GM19372 (cell line): ENCODE results near the gene RAB11FIP3.

Experiments used
- ATAC-seq: cut with Tn5 transposase; IDR thresholded peaks from one replicate; pipeline ENCODE4 v1.9.1; 2021; ENCODE audit warnings: mild to moderate bottlenecking, low read depth, moderate library complexity; ENCODE audit not compliant: unreplicated experiment

RAB11FIP3 gene

DNA sequence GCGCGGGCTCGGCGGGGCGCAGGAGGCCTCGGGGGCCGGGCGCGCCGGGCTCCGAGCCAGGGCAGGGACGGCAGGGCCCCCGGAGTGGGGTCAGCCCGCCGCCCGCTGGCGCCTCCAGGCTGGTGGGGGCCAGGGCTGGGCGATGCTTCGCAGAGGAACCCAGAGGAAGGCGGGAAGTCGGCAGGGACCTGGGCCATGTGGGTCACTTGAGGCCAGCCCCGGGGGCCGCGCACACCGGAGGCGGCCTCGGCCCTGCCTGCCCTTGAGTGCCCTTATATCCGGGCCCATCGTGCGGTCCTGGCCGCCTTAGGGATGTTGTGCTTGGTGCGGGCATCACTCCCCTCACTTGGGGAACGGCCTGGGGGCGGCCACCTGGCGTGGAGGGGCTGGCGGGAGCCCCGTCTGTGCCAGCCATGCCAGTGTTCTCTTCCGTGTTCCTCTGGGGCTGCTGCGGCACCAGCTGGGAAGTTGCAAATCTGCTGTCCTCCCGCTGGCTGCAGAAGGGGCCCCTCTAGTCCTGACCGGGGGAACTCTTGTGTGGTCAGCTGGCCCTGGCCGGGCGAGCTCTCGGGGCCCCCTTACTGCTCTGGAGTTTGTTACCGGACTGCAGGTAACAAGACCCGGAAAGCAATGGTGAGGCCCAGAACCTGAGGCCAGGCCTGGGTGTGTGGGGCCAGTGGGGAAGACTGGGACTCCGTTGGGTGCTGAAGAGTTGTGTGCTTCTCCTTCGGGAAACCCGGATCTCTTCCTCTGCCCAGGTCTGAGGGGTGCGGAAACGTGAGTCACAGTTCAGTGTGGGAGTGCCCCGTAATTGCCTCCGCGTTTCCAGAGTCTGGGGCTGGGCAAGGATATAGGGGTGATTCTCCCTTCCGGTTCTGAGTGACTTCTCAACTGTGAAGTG is 102.9 kb downstream of the RAB11FIP3 start:
- ATAC-seq: peak; percentile 10

DNA sequence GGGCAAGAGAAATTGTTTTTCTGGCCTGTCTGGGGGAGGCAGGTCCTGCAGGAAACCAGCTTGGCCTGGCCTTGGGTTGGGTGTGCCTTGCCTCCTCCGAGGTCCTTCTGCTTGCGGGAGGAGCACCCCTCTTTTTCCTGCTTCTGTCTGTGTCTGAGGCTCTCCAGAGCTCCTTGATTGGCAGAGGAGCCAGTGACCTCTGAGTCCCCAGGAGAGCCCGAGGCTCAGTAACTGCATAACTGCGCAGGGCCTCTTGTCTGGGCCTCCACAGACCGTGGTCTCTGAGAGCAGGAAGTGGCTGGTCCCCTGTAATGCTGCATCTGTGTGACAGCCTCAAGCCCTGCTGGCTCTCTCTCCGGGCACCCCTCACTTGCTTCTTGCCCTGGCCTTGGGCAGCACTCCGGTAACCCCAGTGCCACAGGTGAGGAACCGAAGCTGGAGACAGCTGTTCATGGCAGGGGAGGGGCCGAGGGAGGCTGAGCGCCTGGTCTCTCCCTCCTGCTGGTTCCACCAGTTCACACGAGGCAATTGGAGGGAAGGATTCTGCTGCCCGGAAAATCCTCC is 103.6 kb downstream of the RAB11FIP3 start:
- ATAC-seq: no peak

DNA sequence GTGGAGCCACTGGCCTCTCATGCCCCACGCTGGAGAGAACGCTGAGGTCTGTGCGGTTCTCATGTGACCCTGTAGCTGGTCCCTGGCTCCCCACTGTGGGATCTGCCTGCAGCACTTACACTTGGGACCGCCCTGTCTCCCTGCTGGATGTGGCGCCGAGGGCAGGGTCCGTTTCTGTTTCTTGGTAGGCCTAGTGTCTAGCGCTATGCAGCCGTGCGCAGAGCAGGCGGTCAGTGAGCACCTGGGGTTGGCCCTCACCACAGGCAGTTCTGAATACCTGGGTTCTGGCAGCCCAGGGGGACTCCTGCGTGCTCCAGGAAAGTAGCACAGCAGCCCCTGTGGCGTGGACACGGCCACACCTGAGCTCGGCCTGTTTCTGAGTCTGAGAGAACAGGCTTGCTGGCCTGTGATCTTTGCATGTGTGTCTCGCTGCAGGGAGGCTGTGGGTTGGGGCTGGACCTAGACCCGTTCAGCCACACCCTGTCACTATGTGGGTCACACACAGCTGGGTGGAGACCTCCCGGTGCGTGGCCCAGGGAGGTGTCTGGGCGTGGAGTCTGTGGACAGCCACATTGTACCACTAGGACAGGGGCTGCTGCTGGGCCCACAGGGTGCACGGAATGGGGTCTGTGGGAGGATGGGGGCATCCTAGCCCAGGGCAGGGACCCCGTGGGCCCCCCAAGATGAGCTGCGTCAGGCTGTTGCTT is 104.8 kb downstream of the RAB11FIP3 start:
- no peak for ATAC-seq

DNA sequence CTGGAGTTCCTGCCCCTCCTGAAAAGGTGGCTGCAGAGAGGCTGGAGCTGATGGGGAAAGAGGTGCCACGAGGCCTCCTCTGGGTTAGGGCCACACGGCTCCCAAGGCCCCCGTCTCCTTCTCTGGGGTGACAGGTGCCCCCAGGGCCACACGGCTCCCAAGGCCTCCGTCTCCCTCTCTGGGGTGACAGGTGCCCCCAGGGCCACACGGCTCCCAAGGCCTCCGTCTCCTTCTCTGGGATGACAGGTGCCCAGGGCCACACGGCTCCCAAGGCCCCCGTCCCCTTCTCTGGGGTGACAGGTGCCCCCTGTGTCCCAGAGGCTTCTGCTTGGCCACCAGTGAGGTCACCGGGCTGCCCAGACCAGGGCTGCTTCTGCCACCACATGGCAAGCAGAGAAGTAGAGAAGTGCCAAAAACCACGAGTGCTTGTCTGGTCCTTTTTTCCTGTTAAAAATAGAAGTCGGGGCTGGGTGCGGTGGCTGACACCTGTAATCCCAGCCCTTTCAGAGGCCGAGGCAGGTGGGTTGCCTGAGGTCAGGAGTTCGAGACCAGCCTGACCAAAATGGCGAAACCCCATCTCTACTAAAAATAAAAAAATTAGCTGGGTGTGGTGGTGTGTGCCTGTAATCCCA is 106.2 kb downstream of the RAB11FIP3 start:
- ATAC-seq: no peak

DNA sequence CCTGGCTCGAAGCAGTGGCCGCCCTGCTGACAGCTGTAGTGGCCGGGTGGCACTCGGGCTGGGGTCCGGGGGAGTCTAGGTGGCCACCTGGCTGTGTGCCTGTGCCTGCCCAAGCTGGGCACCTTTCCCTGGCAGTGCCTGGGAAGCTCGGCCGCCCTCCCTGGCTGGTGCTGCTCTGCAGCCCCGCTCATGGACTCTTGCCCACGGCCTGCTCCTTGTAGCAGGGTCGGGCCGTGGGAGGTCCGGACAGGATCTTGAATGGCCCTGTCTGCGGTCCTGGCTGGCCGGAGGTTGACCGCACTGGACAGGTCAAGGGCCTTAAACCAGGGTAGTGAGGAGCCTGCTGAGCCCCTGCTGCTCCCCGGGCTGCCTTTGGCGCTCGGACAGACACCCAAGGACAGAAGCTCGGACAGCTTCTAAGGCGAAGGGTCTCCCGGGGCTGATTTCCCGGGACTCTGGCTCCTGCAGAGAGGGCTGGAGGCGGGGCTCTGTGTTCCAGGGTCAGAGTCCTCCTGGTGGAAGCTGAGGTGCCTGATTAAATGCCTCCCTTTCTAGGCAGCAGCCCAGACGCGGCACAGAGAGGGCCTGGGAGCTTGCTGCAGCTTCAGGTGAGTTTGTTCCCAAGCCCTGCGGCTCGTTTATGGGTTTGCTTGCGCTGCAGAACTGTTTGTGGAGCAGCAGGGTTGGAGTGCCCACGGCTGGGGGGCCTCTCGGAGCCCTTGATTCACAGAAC is 108.1 kb downstream of the RAB11FIP3 start:
- ATAC-seq: no peak

DNA sequence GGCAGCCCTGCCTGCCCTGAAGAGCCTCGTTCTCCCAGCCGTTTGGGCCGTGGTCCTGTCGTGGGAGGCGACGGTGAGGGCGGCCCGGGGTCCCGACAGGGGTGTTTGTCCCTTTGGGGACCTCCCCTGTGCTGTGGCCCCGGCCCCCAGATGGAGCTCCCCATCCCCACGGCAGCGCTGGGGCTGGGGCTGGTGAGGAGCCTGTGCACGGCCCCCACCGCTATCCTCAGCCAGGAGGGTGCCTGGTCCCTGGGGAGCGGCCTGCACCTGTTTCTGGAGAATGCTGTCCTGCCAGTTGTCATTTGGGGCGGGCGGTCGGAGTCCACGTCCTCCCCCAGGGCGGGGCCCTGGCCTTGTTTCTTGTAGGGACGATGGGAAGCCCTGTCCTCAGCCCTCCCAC is 108.7 kb downstream of the RAB11FIP3 start:
- no peak for ATAC-seq

DNA sequence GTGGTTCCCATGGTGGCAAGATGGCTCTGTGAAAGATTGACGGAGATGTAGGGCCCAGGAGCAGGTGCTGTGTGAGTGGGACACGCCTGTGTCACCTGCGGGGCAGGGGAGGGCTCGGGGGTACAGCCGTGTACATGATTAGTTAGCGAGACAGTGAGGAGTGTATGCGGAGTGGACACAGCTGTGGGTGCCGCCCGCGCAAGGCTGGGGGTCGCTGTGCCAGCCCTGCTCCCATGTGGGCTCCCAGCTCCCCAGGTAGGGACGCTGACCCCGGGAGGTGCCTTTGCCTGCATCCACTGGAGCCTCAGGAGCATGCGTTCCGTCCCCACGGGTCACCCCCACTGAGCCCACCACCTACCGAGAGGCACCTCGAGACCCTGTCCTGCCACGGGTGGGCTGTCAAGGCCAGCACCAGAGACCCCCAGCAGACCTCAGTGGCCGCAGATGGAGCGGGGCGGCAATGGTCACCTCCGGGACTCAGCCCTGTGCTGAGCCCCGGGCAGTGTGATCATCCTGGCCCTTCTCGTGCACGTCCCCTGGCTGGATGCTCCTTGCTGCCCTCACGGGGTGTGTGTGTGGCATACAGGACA is 109.5 kb downstream of the RAB11FIP3 start:
- ATAC-seq: no peak

DNA sequence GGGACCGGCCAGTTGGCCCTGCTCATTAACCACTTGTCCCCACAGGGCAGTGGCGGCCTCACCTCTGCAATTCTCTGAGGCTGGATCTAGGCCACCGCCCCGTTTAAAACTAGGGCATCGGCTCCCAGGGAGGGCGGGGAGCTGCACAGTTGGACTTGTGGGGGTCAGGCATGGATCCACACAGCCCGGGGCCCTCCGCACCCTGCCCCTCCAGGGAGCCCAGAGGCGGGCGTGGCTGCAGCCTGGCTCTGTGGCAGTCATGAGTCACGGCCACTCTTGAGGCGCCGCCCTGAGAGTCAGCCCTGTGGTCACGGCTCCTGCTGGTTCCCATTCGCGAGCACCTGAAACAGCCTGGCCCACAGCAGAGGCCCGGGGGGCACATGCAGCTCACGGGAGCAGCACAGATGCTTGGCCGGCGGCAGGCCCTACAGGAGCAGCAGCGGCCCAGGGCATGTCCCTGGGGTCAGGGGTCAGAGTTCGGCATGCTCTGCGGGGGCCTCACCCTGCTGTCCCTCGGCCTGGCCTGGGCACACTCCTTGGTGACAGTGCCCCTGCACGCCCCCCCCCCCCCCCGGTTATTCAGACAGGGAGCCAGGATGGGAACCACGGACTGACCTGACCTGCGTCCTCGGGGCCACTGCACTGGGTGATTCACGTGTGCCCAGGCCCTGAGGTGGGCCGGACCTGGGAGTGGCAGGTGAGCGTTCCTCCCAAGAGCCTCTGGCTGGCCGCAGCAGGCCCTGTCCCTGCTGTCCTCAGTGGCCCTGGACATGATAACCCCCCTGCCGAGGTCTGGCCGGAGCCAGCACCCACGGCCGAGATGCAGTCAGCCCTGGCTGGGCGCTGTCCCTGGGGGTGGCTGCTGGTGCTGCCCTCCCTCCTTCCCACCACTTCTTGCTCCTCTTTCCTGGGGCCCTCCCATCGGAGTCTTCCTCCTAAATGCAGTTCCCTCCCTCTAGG is 110.3 kb downstream of the RAB11FIP3 start:
- no peak for ATAC-seq

DNA sequence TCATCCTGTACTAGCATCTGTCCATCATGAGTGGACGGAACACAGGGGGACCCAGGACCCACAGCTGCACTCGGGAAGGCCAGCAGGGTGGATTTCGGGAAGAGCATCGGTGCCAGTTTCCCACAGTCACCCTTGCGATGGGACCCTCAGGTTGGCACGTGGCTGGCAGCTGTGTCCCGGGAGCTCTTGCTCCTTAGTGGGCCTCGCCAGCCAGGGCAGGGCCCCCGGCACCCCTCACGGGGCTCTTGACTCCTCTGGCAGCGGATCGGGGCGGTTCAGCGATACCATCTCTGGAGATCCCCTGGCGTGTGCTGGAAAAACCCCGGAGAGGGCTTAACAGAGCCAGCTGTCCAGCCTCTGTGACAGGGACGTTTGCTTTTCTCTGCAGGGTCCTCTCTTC is 111.3 kb downstream of the RAB11FIP3 start:
- no peak for ATAC-seq

DNA sequence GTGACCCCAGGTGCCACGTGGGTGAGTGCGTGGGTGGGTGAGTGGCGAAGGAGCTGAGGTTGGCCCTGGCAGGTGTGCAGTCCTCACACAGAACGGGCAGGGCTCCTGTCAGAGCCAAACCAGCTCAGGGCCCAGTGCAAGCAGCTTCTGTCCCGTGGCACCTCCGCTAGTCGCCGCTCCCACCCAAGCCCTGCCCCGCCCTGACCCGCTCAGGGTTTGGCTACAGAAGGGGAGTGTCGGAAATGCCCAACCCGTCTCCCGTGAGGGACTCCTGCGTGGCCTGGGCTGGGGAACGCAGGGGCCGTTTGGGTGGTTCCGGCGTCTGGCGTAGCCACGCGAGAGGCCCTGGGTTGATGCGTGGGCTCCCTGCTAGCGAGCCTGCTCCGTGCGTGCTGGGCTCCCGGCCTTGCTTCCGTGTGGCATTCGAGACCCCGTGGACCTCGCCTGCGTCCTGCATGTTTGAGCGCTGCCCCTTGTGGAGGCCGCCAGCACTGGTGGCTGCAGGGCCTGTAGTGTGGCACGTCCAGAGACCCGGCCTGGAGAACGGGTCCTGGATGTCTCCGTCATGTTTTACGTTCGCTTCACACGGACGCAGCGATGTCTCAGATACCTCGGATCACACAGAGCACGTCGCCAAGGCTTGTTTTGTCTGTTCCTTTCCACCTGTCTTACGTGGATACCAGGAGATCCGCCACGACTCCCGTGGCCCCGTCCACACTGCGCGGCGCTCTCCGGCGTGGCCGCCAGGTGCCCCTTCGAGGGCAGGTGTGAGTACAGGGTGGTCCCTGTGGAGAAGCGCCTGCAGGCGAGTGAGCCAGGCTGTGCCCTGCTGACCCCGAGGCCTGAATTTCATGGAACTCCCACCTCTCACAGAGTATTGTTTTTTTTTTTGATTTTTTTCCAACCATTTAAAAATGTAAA is 112.2 kb downstream of the RAB11FIP3 start:
- no peak for ATAC-seq

DNA sequence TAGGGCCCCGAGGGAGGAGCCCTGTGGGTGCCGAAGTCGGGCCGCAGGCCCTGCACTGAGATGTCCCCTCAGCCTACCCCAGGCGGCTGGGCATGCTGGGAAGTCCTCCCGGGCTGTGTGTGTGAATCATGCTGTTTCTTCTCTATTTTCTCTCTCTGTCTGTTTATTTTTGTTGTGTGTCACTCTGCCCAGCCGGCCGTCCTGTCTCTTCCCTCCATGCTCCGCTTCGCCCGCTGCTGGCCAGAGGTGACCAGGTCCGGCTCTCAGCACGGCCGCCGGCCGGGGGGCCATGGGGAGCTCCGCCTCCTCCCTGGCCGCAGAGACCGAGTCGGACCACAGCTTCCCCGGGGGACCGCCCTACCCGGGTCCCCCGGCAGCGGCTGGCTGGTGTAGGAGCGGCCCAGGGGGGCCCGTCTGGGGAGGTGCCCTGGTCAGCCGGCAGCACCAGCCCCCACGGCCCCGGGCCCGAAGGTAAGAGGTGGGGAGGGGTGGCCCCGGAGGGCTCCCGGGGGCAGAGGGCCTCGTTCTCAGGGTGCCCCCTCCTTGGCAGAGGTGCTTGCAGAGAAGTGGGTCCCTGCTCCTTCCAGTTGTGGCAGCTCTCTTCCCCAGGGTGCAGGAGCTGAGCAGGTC is 114.6 kb downstream of the RAB11FIP3 start:
- ATAC-seq: no peak

DNA sequence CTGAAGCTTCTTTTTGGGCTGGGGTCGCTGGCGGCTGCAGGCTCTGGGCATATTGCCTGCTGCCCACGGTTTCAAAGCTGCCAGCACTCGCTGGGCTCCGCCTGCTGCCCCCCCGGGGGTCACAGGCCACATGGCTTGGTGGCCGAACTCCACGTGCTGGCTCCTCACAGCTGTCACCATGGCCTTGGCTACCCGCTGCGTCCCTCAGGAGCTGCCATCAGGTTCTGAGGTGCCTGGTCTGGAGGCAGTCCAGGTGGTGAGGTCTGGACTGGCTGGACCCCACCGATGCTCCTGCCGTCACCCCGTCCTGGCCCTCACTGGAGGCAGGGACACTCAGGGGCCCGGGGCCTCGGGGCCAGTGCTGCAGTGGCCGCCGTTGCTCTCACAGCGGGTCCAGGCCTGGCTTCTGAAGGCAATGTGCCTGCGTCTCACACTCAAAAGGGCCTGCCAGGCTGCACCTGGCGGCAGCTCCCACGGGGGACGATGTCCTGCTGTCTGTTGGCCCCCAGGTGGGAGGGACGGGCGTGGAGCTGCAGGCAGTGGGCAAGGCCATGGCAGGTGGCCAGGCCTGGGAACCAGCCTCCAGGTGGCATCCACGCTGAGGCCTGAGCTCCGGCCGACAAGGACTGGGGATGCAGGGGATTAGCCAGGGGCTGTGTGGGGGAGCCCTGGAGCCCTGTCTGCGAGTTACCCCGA is 115.3 kb downstream of the RAB11FIP3 start:
- no peak for ATAC-seq

DNA sequence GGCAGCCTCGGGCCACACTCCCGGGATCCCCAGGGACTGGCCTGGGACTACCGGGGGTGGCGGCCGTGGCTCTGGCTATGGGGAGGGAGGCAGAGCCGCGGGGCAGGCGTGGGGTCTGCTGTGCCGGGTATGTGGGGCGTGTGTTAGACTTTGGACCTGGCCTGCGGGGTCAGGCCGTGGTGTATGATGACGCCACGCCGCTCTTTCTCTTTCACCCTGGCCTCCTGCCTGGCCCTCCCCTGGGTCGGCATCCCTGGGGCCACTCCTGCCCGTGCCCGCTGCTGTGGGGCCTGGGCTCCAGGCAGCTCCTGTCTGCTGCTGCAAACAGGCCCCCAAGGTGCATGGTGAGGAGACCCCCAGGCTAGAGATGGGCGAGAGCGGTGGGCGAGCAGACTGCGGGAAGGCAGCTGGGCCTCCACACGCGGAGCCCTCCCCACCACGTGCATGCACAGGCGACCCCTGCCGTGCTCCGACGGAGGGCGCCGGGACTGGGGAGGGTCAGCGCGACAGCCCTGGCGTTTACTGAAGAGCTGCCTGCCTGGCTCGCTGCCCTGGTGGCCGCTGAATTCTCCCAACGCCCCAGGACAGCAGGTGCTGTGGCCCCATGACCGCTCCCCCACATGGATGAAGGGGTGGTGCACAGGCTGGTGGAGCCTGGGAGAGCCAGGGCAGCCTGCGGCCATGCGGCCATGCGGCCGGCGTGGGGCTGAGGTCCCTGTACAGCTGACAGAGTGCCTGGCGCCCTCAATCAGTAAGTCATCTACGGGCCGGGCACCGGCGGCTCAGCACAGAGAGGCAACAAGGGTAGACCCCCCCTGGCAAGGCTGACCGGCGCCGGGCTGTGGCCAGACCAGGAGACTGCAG is 118.1 kb downstream of the RAB11FIP3 start:
- no peak for ATAC-seq

DNA sequence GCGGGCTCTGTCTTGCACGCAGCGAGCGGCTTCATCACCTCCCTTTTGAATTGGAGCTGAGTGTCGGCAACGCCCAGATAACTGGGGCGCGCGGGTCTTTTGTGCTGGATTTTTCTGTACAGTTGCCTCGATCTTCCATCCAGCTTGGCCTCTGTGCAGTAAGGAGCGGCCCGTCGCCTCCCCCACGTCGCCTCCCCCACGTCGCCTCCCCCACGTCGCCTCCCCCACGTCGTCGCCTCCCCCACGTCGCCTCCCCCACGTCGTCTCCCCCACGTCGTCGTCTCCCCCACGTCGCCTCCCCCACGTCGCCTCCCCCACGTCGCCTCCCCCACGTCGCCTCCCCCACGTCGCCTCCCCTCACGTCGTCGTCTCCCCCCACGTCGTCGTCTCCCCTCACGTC is 119.1 kb downstream of the RAB11FIP3 start:
- no peak for ATAC-seq

DNA sequence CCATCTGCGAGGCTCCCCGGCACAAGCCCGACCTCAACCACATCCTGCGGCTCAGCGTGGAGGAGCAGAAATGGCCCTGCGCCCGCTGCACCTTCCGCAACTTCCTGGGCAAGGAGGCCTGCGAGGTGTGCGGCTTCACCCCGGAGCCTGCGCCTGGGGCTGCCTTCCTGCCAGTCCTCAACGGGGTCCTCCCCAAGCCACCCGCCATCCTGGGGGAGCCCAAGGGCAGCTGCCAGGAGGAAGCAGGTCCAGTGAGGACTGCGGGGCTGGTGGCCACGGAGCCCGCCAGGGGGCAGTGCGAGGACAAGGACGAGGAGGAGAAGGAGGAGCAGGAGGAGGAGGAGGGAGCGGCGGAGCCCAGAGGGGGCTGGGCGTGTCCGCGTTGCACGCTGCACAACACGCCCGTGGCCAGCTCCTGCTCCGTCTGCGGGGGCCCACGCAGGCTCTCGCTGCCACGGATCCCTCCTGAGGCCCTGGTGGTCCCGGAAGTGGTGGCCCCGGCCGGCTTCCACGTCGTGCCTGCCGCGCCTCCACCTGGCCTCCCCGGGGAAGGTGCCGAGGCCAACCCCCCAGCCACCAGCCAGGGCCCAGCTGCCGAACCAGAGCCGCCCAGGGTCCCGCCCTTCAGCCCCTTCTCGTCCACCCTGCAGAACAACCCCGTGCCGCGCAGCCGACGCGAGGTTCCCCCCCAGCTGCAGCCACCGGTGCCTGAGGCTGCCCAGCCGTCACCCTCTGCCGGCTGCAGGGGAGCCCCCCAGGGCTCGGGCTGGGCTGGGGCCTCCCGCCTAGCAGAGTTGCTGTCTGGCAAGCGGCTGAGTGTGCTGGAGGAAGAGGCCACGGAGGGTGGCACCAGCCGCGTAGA is 121.7 kb downstream of the RAB11FIP3 start:
- no peak for ATAC-seq
